GM23248 (cell line): ENCODE results near the gene HPF1. TPM values are rescaled to one million over a fixed set of nuclear protein-coding genes. Genes with fewer than 3 reads are reported as not detected.
"Not testable (repeated sequence)": the region's sequence is repeated elsewhere in the genome, so short reads cannot be mapped to it uniquely, and the experiment has no call there.

ENCODE experiments used
- DNase-seq: peaks from one replicate; pipeline ENCODE4 v3.0.0-alpha.2; 2015
- H2AFZ ChIP-seq: fragments of 200-600 bp; sonication (generic); 2 replicates; pipeline ENCODE4 v1.6.1; 2016; ENCODE audit warnings: antibody characterized with exemption
- H3F3A ChIP-seq: fragments of 200-600 bp; sonication (generic); 2 replicates; pipeline ENCODE4 v1.6.1; 2016; ENCODE audit warnings: mild to moderate bottlenecking, antibody characterized with exemption, mixed run types; ENCODE audit not compliant: insufficient read depth
- H3K27ac ChIP-seq: fragments of 200-600 bp; sonication (generic); 2 replicates; pipeline ENCODE4 v1.5.1; 2016; ENCODE audit warnings: mild to moderate bottlenecking
- H3K27me3 ChIP-seq: fragments of 200-600 bp; sonication (generic); replicated peaks from 2 replicates; pipeline ENCODE4 v1.6.1; 2016; ENCODE audit warnings: mild to moderate bottlenecking; ENCODE audit not compliant: insufficient read depth
- H3K36me3 ChIP-seq: fragments of 200-600 bp; sonication (generic); 2 replicates; pipeline ENCODE4 v1.6.1; 2016; ENCODE audit warnings: low read depth, mild to moderate bottlenecking
- H3K4me1 ChIP-seq: fragments of 200-600 bp; sonication (generic); 2 replicates; pipeline ENCODE4 v1.6.1; 2016; ENCODE audit warnings: mild to moderate bottlenecking; ENCODE audit not compliant: insufficient read depth
- H3K4me2 ChIP-seq: fragments of 200-600 bp; sonication (generic); one replicate; pipeline ENCODE4 v1.6.1; 2016; ENCODE audit warnings: mild to moderate bottlenecking; ENCODE audit not compliant: unreplicated experiment
- H3K4me3 ChIP-seq: fragments of 200-600 bp; sonication (generic); 2 replicates; pipeline ENCODE4 v1.5.1; 2016; ENCODE audit warnings: mild to moderate bottlenecking
- H3K79me2 ChIP-seq: fragments of 200-600 bp; sonication (generic); 2 replicates; pipeline ENCODE4 v1.6.1; 2016; ENCODE audit warnings: mild to moderate bottlenecking; ENCODE audit not compliant: insufficient read depth
- H3K9ac ChIP-seq: fragments of 200-600 bp; sonication (generic); 2 replicates; pipeline ENCODE4 v1.6.1; 2016; ENCODE audit warnings: mild to moderate bottlenecking
- H3K9me2 ChIP-seq: fragments of 200-600 bp; sonication (generic); 2 replicates; pipeline ENCODE4 v1.6.1; 2016; ENCODE audit warnings: mixed run types, mild to moderate bottlenecking, moderate library complexity; ENCODE audit not compliant: insufficient read depth
- H3K9me3 ChIP-seq: fragments of 200-600 bp; sonication (generic); one replicate; pipeline ENCODE4 v1.6.1; 2017; ENCODE audit warnings: low read depth
- H4K20me1 ChIP-seq: fragments of 200-600 bp; sonication (generic); 2 replicates; pipeline ENCODE4 v1.6.0; 2016; ENCODE audit not compliant: insufficient read depth
- EZH2 ChIP-seq: fragments of 200-600 bp; sonication (generic); IDR thresholded peaks from 2 replicates; pipeline ENCODE4 v1.6.1; 2018; ENCODE audit warnings: antibody characterized with exemption, mild to moderate bottlenecking; ENCODE audit not compliant: insufficient read depth, poor library complexity, severe bottlenecking
- EZH2phosphoT487 ChIP-seq: fragments of 200-600 bp; sonication (generic); IDR thresholded peaks from 2 replicates; pipeline ENCODE4 v1.6.1; 2018; ENCODE audit warnings: antibody characterized with exemption, moderate library complexity, mild to moderate bottlenecking, low read depth; ENCODE audit not compliant: insufficient read depth
- WGBS, 2 experiments: methylation state at CpG; one replicate each; pipeline ENCODE4 v1.1.6; 2015 to 2017; ENCODE audit warnings: low lambda C conversion rate in 2 of 2, low coverage in 1 of 2; ENCODE audit errors: missing lambda C conversion rate in 2 of 2; 5-methylcytosine and 5-hydroxymethylcytosine counted together
- in situ Hi-C: fragments of 300-500 bp; cut with MboI; formaldehyde crosslinking; loops from 2 replicates; pipeline ENCODE4 v1.15.0; 2020
- polyA plus RNA-seq: library from polyadenylated mRNA; unstranded; fragments of >200 nt; fragmentation: Nextera tagmentation; extraction: Ambion mirVana; gene quantifications from 2 replicates; pipeline ENCODE4 v1.2.1, GENCODE V29; 2016
- total RNA-seq: library from RNA; depleted of rRNA; stranded (reverse); fragments of >200 nt; shearing (Covaris generic); gene quantifications from 2 replicates; pipeline ENCODE4 v1.2.3, GENCODE V29; 2014

HPF1 gene
- total and polyA plus RNA-seq, 2 experiments from 2014 or later: 40.5 to 54.1 TPM

DNA sequence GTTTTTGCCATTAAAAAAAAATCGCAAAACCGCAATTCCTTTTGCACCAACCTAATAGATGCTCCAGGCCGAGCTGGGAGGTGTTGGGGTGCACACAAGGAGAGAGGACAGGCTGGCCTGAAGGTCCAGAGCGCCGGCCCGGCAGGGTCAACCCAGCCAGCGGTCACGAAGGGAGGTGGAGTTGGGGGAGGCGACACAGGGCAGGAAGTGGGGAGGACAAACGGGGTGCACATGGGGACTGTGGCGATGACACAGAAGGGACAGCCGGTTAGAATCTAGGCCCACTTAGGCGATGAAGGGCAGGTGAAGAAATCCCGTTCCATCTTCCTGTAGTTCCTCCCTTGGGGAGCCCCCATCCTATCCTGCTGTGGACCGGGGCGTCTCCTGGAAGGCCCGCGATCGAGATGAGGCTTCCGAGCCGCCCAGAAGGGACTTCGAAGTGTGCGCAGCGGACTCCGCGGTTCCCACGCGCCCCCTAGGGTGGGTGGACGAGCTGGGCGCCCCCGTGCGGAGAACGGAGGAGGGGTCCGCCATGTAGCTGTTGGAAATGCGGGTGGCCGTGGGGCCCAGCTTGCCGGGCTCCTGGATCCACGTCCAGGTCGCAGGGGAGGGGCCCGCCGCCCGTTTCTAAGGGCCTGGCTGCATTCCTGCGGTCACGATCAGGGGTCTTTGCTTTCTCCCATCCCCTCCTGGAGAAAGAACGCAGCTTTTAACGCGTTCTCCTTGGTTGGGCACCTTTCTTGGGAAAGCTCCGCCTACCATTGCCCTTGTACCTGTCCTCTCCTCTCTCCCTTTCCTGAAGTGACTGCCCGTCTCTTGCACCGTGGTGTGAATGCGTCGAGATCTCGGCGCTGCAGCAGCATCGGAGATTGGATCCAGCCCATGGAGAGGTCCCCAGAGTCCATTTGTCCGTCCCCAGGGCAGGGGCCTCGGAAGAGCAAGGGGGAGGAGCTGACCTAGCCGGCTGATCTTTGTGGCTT, 17.0 kb upstream of the HPF1 start:
- peak overlapping the region; percentile 69 for H2AFZ ChIP-seq
- TF ChIP-seq EZH2phosphoT487: no peak
- TF ChIP-seq EZH2: no peak
- no peaks in the 10 kb centered on the region for H3K9me3 ChIP-seq
- H3K9ac ChIP-seq: no peak overlapping the region
- no peaks in the 10 kb centered on the region for H4K20me1 ChIP-seq
- H3F3A ChIP-seq: no peaks in the 10 kb centered on the region
- DNase-seq: peak; percentile 16
- no peak overlapping the region for H3K4me2 ChIP-seq
- peaks cover 6% of the 10 kb centered on the region; the same call in 1 of the 2 replicates for H3K27me3 ChIP-seq
- H3K4me3 ChIP-seq: peak overlapping the region; percentile 31; the same call in 1 of the 2 replicates
- no peaks in the 10 kb centered on the region for H3K4me1 ChIP-seq
- WGBS, 2 experiments: 19 to 20% methylated on average over 46 of the region's 58 CpGs
- H3K27ac ChIP-seq: no peak overlapping the region
- in situ Hi-C loops: no loop called here
- H3K36me3 ChIP-seq: no peaks in the 10 kb centered on the region
- no peaks in the 10 kb centered on the region for H3K79me2 ChIP-seq
- H3K9me2 ChIP-seq: no peaks in the 10 kb centered on the region

DNA sequence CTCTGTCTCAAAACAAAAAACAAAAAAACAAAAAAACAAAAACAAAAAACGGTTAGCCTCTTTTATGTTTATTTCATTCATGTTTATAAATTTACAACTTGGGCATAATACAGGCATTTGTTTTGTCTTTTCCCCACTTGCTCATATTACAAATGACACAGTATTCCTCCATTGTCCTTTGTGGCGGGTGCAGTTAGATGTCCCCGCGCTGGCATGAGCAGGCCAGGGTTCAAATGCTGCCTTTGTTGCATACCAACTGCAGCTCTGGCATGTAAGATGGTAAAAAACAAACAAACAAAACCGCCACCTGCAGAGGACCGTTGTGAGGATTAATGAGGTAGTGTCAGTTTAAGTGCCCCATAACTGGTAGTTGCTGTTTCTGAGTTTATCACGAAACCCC, 16.1 kb upstream of the HPF1 start:
- H3K36me3 ChIP-seq: no peaks in the 10 kb centered on the region
- DNase-seq: no peak
- no peak overlapping the region for H2AFZ ChIP-seq
- no peaks in the 10 kb centered on the region for H4K20me1 ChIP-seq
- 85 to 91% methylated on average over 7 of the region's 7 CpGs for WGBS, 2 experiments
- H3K9me3 ChIP-seq: no peaks in the 10 kb centered on the region
- no peaks in the 10 kb centered on the region for H3K79me2 ChIP-seq
- no peaks in the 10 kb centered on the region for H3K9me2 ChIP-seq
- no peaks in the 10 kb centered on the region for H3F3A ChIP-seq
- TF ChIP-seq EZH2phosphoT487 (no peak), EZH2 (no peak)
- H3K9ac ChIP-seq: no peak overlapping the region
- no peaks in the 10 kb centered on the region for H3K4me1 ChIP-seq
- H3K4me2 ChIP-seq: no peak overlapping the region
- H3K27ac ChIP-seq: no peak overlapping the region
- in situ Hi-C loops: no loop called here
- peaks cover 6% of the 10 kb centered on the region; the same call in 1 of the 2 replicates for H3K27me3 ChIP-seq
- no peak overlapping the region for H3K4me3 ChIP-seq

DNA sequence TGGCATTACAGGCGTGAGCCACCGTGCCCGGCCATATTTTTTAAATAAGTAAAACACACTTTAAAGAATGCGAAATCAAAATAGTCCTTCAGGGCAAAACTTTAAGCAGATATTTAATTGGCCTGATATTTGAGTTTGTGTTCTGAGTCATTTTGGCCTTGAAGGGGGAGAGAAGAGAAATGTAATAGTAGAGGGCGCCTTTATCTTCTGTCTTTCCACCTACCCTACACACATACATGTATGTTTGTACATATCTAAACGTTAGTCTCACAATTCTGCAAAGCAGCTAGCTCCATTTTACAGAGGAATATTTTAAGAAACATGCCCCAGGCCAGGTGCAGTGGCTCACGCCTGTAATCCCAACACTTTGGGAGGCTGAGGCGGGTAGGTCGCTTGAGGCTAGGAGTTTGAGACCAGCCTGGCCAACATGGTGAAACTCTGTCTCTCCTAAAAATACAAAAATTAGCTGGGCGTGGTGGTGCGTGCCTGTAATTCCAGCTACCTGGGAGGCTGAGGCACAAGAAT, 13.9 kb upstream of the HPF1 start:
- H3K27ac ChIP-seq, H3K9me2 ChIP-seq, H2AFZ ChIP-seq, H4K20me1 ChIP-seq, in situ Hi-C loops, H3K9ac ChIP-seq, H3K4me1 ChIP-seq, H3K79me2 ChIP-seq, H3K36me3 ChIP-seq, H3K4me2 ChIP-seq, H3K4me3 ChIP-seq, DNase-seq, H3K9me3 ChIP-seq, H3F3A ChIP-seq, H3K27me3 ChIP-seq: not testable (repeated sequence)
- 75% methylated on average over 11 of the region's 11 CpGs for WGBS, 2 experiments

DNA sequence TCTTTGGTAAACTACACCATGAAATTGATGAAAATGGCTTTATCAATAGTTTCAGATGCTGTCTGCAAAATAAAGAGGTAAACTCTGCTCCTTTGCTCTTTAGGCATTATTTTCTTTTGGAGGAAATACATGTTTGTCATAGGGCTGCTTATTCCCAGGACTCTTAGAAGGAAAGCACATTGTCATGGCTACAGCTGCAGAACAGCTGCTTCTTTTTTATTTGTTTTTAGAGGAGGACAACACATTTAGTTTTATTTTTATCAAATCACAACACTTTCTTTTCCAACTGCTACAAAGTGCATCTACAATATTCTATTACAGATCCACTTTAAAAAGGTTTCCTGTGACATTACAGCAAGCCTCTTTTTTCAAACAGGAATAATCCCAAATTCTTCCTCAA, 12.7 kb upstream of the HPF1 start:
- Histone ChIP-seq H2AFZ (no peak overlapping the region), H3K27ac (no peak overlapping the region), H3K27me3 (peaks cover 6% of the 10 kb centered on the region; the same call in 1 of the 2 replicates), H3K79me2 (no peaks in the 10 kb centered on the region), H3F3A (no peaks in the 10 kb centered on the region), H3K9me2 (no peaks in the 10 kb centered on the region), H3K4me3 (no peak overlapping the region), H3K9me3 (no peaks in the 10 kb centered on the region), H3K9ac (no peak overlapping the region), H4K20me1 (no peaks in the 10 kb centered on the region), H3K4me2 (no peak overlapping the region), H3K36me3 (no peaks in the 10 kb centered on the region), H3K4me1 (no peaks in the 10 kb centered on the region)
- DNase-seq: no peak
- TF ChIP-seq EZH2phosphoT487: no peak
- TF ChIP-seq EZH2: no peak
- in situ Hi-C loops: no loop called here
